ENCODE results near the gene ARID1B. TPM values are rescaled to one million over a fixed set of nuclear protein-coding genes. Genes with fewer than 3 reads are reported as not detected.

The ARID1B gene
- total RNA-seq, 1 donor from 2014 or later, result 18.5 TPM

DNA sequence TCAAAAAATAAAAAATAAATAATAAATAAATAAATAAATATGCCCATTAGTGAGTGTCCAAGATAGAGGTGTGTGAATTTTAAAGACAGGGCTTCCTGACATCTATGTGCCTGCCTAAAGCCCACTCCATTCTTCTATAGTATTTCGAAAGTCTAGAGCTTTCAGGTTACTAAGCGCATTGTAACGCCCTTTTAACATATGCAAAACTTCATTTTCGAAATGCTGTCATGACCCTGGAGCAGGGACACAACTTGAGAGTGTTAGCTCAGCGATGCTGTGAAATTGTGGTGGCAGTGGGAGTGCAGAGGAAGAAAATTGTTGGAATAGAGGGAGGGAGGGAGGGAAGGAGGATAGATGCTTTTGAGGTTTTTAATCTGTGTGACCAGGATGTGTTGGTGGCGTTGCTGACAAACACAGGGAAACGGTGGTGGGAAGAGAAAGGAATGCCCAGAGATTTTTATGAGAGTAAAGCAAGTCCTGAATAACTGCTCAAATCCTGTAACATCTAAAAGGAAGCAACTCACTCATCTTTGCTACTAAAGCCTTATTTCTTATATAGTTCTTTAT lies 169.3 kb downstream of the ARID1B start:
- H3K4me3 ChIP-seq (ENCODE audit: low read depth, low read length), result no peak overlapping the region
- no peak for DNase-seq (ENCODE audit: low read depth)
- TF ChIP-seq, protein P1, sequence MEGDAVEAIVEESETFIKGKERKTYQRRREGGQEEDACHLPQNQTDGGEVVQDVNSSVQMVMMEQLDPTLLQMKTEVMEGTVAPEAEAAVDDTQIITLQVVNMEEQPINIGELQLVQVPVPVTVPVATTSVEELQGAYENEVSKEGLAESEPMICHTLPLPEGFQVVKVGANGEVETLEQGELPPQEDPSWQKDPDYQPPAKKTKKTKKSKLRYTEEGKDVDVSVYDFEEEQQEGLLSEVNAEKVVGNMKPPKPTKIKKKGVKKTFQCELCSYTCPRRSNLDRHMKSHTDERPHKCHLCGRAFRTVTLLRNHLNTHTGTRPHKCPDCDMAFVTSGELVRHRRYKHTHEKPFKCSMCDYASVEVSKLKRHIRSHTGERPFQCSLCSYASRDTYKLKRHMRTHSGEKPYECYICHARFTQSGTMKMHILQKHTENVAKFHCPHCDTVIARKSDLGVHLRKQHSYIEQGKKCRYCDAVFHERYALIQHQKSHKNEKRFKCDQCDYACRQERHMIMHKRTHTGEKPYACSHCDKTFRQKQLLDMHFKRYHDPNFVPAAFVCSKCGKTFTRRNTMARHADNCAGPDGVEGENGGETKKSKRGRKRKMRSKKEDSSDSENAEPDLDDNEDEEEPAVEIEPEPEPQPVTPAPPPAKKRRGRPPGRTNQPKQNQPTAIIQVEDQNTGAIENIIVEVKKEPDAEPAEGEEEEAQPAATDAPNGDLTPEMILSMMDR (conservative IDR thresholded peaks at IDR 0.05; ENCODE audit: low read depth, low read length), result no peak

GRCh38 chr6:156948277-156948676 lies 171.1 kb downstream of the ARID1B start:
- no peak overlapping the region for H3K4me3 ChIP-seq (ENCODE audit: low read depth, low read length)
- TF ChIP-seq, protein P1 (conservative IDR thresholded peaks at IDR 0.05; ENCODE audit: low read depth, low read length), result no peak
- no peak for DNase-seq (ENCODE audit: low read depth)

DNA sequence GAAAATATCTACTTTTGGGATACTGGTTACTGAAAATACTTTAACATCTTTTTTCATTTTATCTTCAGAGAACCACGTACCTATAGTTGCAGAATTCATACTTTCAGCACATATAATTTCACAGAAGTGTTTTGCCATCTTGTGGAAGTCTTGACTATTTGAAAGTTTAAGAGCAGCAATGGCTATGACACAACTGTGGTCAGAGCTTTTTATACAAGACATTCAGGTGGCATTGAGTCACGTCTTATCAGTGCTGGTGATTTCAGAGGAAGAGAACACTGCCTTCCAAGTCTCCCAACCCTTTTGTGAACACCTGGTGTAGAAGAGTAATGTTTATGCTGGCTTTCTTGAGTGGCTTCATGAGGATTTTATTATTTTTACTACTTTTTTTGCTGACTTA lies 171.6 kb downstream of the ARID1B start:
- no peak for DNase-seq (ENCODE audit: low read depth)
- H3K4me3 ChIP-seq (ENCODE audit: low read depth, low read length), result no peak overlapping the region
- TF ChIP-seq, protein P1 (conservative IDR thresholded peaks at IDR 0.05; ENCODE audit: low read depth, low read length), result no peak

DNA sequence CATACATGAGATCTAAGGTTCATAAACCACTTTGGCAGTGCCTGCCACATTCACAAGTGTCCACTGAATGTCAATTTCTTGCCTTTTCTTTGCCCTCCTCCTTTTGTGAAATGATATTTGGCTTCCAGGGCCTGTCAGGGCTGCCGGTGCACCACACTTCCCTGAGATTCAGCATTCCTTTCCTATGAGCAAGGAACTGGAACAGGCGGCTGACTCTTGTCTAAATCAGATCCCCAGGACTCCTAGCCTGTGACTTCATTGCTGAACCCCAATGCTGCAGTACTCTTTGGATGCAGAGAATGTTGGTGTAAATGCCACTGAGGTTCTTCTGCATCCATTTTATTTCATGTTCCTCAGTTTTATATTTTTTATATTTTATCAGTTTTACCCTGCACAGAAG lies 172.2 kb downstream of the ARID1B start:
- H3K4me3 ChIP-seq (ENCODE audit: low read depth, low read length), result no peak overlapping the region
- no peak for DNase-seq (ENCODE audit: low read depth)
- TF ChIP-seq, protein P1 (conservative IDR thresholded peaks at IDR 0.05; ENCODE audit: low read depth, low read length), result no peak

DNA sequence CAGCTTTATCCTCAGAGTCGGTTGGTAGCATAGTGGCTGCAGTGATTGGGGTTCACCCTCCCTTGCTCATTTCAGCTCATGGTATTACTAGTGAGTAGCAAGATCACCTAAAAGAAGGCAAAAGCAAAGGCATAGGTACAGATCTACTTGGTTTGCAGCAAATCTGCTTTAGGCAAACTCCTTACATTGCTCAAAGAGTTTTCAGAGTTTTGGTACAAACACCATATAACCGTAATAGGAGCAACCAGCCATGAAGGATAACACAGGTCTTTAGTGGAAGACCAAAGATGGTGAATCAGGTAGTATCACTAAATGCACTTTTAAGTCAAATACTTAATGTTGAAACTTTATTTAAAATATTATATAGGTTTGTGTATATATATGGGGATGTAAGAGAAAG lies 172.9 kb downstream of the ARID1B start:
- TF ChIP-seq, protein P1 (conservative IDR thresholded peaks at IDR 0.05; ENCODE audit: low read depth, low read length), result no peak
- DNase-seq (ENCODE audit: low read depth), result no peak
- no peak overlapping the region for H3K4me3 ChIP-seq (ENCODE audit: low read depth, low read length)

- DNase-seq (ENCODE audit: low read depth), result no peak
- no peak overlapping the region for H3K4me3 ChIP-seq (ENCODE audit: low read depth, low read length)
- TF ChIP-seq, protein P1 (conservative IDR thresholded peaks at IDR 0.05; ENCODE audit: low read depth, low read length), result no peak
Observed at GRCh38 chr6:156950531-156950930, 173.4 kb downstream of the ARID1B start.

- TF ChIP-seq, protein P1 (conservative IDR thresholded peaks at IDR 0.05; ENCODE audit: low read depth, low read length), result no peak
- DNase-seq (ENCODE audit: low read depth), result no peak
- no peak overlapping the region for H3K4me3 ChIP-seq (ENCODE audit: low read depth, low read length)
Observed at GRCh38 chr6:156952401-156952800, 175.2 kb downstream of the ARID1B start.

Data from epithelial cell of proximal tubule (primary cell).